GM23338 (cell line): ENCODE results near the gene MANBA. TPM values are rescaled to one million over a fixed set of nuclear protein-coding genes. Genes with fewer than 3 reads are reported as not detected.

Experiments
- ATAC-seq: fragments of 200-7000 bp; cut with Tn5 transposase; 3 replicates; pipeline ENCODE4 v1.9.1; 2020
- DNase-seq: peaks from one replicate; pipeline ENCODE4 v3.0.0-alpha.2; 2015; ENCODE audit warnings: low spot score
- H2AFZ ChIP-seq: fragments of 200-600 bp; sonication (generic); 2 replicates; pipeline ENCODE4 v1.8.0; 2016; ENCODE audit warnings: antibody characterized with exemption, mild to moderate bottlenecking, moderate library complexity
- H3F3A ChIP-seq: fragments of 200-600 bp; sonication (generic); replicated peaks from 2 replicates; pipeline ENCODE4 v1.8.0; 2017; ENCODE audit warnings: antibody characterized with exemption, mixed run types, low read depth
- H3K27ac ChIP-seq: fragments of 200-600 bp; sonication (generic); 2 replicates; pipeline ENCODE4 v1.6.1; 2016; ENCODE audit warnings: low read depth
- H3K27me3 ChIP-seq: fragments of 200-600 bp; sonication (generic); 2 replicates; pipeline ENCODE4 v1.8.0; 2016; ENCODE audit warnings: mild to moderate bottlenecking, mixed run types, moderate library complexity; ENCODE audit not compliant: insufficient read depth
- H3K36me3 ChIP-seq: fragments of 200-600 bp; sonication (generic); 2 replicates; pipeline ENCODE4 v1.8.0; 2016; ENCODE audit warnings: mild to moderate bottlenecking; ENCODE audit not compliant: insufficient read depth
- H3K4me1 ChIP-seq: fragments of 200-600 bp; sonication (generic); 2 replicates; pipeline ENCODE4 v1.8.0; 2016; ENCODE audit warnings: mild to moderate bottlenecking, moderate library complexity; ENCODE audit not compliant: insufficient read depth
- H3K4me2 ChIP-seq: fragments of 200-600 bp; sonication (generic); 2 replicates; pipeline ENCODE4 v1.7.1; 2017; ENCODE audit warnings: mixed run types
- H3K4me3 ChIP-seq: fragments of 200-600 bp; sonication (generic); 2 replicates; pipeline ENCODE4 v1.6.1; 2016; ENCODE audit warnings: mixed run types
- H3K79me2 ChIP-seq: fragments of 200-600 bp; sonication (generic); replicated peaks from 2 replicates; pipeline ENCODE4 v1.8.0; 2017; ENCODE audit warnings: mild to moderate bottlenecking; ENCODE audit not compliant: insufficient read depth
- H3K9me2 ChIP-seq: fragments of 200-600 bp; sonication (generic); 2 replicates; pipeline ENCODE4 v1.8.0; 2017; ENCODE audit not compliant: insufficient read depth
- H4K20me1 ChIP-seq: fragments of 200-600 bp; sonication (generic); replicated peaks from 2 replicates; pipeline ENCODE4 v1.8.0; 2017; ENCODE audit warnings: mild to moderate bottlenecking; ENCODE audit not compliant: insufficient read depth
- H3K27ac Mint-ChIP-seq: 2 replicates; pipeline ENCODE4 v1.8.0; 2020; ENCODE audit warnings: inconsistent platforms, mild to moderate bottlenecking, moderate library complexity, mixed read lengths
- H3K27me3 Mint-ChIP-seq: 3 replicates; pipeline ENCODE4 v1.8.0; 2022; ENCODE audit warnings: low read depth, mild to moderate bottlenecking, moderate library complexity, mixed read lengths, inconsistent platforms; ENCODE audit not compliant: insufficient read depth, poor library complexity
- H3K36me3 Mint-ChIP-seq: 3 replicates; pipeline ENCODE4 v1.8.0; 2021; ENCODE audit warnings: low read depth, mild to moderate bottlenecking, inconsistent platforms, moderate library complexity, mixed read lengths
- H3K4me1 Mint-ChIP-seq: 3 replicates; pipeline ENCODE4 v1.8.0; 2020; ENCODE audit warnings: mild to moderate bottlenecking, inconsistent platforms, mixed read lengths
- H3K4me3 Mint-ChIP-seq: 3 replicates; pipeline ENCODE4 v1.8.0; 2021; ENCODE audit warnings: moderate library complexity, mild to moderate bottlenecking, inconsistent platforms, mixed read lengths
- H3K9me3 Mint-ChIP-seq: 3 replicates; pipeline ENCODE4 v1.8.0; 2020; ENCODE audit warnings: moderate library complexity, mild to moderate bottlenecking, inconsistent platforms, mixed read lengths
- CREB1 ChIP-seq: fragments of 250-450 bp; sonication (Bioruptor Pico); IDR thresholded peaks from 2 replicates; pipeline ENCODE4 v1.5.0; 2020; ENCODE audit warnings: low read depth, mild to moderate bottlenecking, moderate library complexity
- EZH2phosphoT487 ChIP-seq: fragments of 200-600 bp; sonication (generic); IDR thresholded peaks from one replicate; pipeline ENCODE4 v1.8.1; 2018; ENCODE audit warnings: antibody characterized with exemption; ENCODE audit not compliant: unreplicated experiment
- NANOG ChIP-seq: IDR thresholded peaks from 2 replicates; pipeline ENCODE4 v1.6.1; 2016; ENCODE audit warnings: antibody characterized with exemption, borderline replicate concordance
- POLR2AphosphoS5 ChIP-seq: IDR thresholded peaks from 2 replicates; pipeline ENCODE4 v1.6.1; 2016; ENCODE audit warnings: antibody characterized with exemption, low read depth
- STAT1 ChIP-seq: IDR thresholded peaks from one replicate; pipeline ENCODE4 v1.6.1; 2016; ENCODE audit warnings: antibody characterized with exemption; ENCODE audit not compliant: unreplicated experiment
- ZNF114 ChIP-seq: fragments of 250-450 bp; sonication (Bioruptor Pico); IDR thresholded peaks from 2 replicates; pipeline ENCODE4 v1.5.0; 2020; ENCODE audit warnings: mild to moderate bottlenecking, moderate library complexity
- ZNF331 ChIP-seq: fragments of 250-450 bp; sonication (Bioruptor Pico); IDR thresholded peaks from 2 replicates; pipeline ENCODE4 v1.5.0; 2020; ENCODE audit warnings: low read depth, mild to moderate bottlenecking, moderate library complexity
- polyA plus RNA-seq: library from polyadenylated mRNA; unstranded; fragments of >200 nt; fragmentation: Nextera tagmentation; extraction: Ambion mirVana; gene quantifications from 2 replicates; pipeline ENCODE4 v1.2.1, GENCODE V29; 2016
- total RNA-seq: library from RNA; depleted of rRNA; stranded (reverse); fragments of >200 nt; shearing (Covaris generic); gene quantifications from 2 replicates; pipeline ENCODE4 v1.2.3, GENCODE V29; 2014
- TF ChIP-seq, protein P1 (sequence below): IDR thresholded peaks from one replicate; pipeline ENCODE4 v1.6.1; 2018; ENCODE audit warnings: antibody characterized with exemption; ENCODE audit not compliant: unreplicated experiment
- TF ChIP-seq, protein P2 (sequence below), 2 experiments: fragments of 200-600 bp in 1 of 2; sonication (generic) in 1 of 2; conservative IDR thresholded peaks; 2 replicates each; pipeline versions ENCODE4 v1.5.1 to v1.6.1; 2016 to 2017; ENCODE audit warnings: antibody characterized with exemption in 2 of 2, low read depth in 2 of 2, mild to moderate bottlenecking in 2 of 2, moderate library complexity in 1 of 2
- TF ChIP-seq, protein P3 (sequence below): fragments of 250-450 bp; sonication (Bioruptor Pico); IDR thresholded peaks from 2 replicates; pipeline ENCODE4 v1.5.0; 2020; ENCODE audit warnings: mild to moderate bottlenecking, moderate library complexity

MANBA gene
- total and polyA plus RNA-seq, 2 experiments from 2014 or later, result 13.2 to 54.3 TPM

DNA sequence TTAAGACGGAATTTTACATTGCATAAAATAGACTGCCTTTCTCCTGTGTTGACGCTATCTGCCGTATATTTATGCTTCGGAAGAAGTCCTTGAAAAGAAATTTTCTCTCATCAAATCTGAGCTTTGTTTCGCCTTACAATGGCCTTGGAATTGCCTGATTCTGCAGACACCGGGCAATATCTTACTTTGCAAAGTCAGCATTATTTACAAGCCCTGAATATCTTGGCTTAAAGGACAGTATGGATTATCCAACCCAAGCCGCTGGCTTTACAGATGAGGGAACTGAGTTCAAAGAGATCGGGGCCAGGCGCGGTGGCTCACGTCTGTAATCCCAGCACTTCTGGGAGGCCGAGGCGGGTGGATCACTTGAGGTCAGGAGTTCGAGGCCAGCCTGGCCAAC lies 1.1 kb upstream of the MANBA start:
- Histone ChIP-seq H3K4me1 (peaks cover 9% of the 10 kb centered on the region), H3F3A (no peaks in the 10 kb centered on the region), H3K4me3 (peak overlapping the region; percentile 91), H3K27me3 (peaks cover 20% of the 10 kb centered on the region), H3K4me2 (peak overlapping the region; percentile 86), H3K79me2 (peaks cover 29% of the 10 kb centered on the region), H3K27ac (no peak overlapping the region), H3K36me3 (no peaks in the 10 kb centered on the region), H3K9me2 (no peaks in the 10 kb centered on the region), H4K20me1 (peaks cover 4% of the 10 kb centered on the region; the same call in 1 of the 2 replicates), H2AFZ (peak overlapping the region; percentile 97)
- ATAC-seq, result no peak
- DNase-seq, result peak; percentile 18
- peaks cover 8% of the 10 kb centered on the region for H3K27me3 Mint-ChIP-seq
- H3K27ac Mint-ChIP-seq, result no peak overlapping the region
- H3K4me3 Mint-ChIP-seq, result peak overlapping the region; percentile 90
- H3K4me1 Mint-ChIP-seq, result peaks cover 28% of the 10 kb centered on the region
- no peaks in the 10 kb centered on the region; the same call in 2 of the 3 replicates for H3K36me3 Mint-ChIP-seq
- H3K9me3 Mint-ChIP-seq, result peaks cover 16% of the 10 kb centered on the region; the same call in 2 of the 3 replicates
- TF ChIP-seq NANOG, result no peak
- TF ChIP-seq, protein P1, sequence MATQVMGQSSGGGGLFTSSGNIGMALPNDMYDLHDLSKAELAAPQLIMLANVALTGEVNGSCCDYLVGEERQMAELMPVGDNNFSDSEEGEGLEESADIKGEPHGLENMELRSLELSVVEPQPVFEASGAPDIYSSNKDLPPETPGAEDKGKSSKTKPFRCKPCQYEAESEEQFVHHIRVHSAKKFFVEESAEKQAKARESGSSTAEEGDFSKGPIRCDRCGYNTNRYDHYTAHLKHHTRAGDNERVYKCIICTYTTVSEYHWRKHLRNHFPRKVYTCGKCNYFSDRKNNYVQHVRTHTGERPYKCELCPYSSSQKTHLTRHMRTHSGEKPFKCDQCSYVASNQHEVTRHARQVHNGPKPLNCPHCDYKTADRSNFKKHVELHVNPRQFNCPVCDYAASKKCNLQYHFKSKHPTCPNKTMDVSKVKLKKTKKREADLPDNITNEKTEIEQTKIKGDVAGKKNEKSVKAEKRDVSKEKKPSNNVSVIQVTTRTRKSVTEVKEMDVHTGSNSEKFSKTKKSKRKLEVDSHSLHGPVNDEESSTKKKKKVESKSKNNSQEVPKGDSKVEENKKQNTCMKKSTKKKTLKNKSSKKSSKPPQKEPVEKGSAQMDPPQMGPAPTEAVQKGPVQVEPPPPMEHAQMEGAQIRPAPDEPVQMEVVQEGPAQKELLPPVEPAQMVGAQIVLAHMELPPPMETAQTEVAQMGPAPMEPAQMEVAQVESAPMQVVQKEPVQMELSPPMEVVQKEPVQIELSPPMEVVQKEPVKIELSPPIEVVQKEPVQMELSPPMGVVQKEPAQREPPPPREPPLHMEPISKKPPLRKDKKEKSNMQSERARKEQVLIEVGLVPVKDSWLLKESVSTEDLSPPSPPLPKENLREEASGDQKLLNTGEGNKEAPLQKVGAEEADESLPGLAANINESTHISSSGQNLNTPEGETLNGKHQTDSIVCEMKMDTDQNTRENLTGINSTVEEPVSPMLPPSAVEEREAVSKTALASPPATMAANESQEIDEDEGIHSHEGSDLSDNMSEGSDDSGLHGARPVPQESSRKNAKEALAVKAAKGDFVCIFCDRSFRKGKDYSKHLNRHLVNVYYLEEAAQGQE, result no peak
- no peak for TF ChIP-seq CREB1 (CRISPR knock-in tag)
- no peak for TF ChIP-seq POLR2AphosphoS5
- no peak for TF ChIP-seq EZH2phosphoT487
- TF ChIP-seq, protein P2, sequence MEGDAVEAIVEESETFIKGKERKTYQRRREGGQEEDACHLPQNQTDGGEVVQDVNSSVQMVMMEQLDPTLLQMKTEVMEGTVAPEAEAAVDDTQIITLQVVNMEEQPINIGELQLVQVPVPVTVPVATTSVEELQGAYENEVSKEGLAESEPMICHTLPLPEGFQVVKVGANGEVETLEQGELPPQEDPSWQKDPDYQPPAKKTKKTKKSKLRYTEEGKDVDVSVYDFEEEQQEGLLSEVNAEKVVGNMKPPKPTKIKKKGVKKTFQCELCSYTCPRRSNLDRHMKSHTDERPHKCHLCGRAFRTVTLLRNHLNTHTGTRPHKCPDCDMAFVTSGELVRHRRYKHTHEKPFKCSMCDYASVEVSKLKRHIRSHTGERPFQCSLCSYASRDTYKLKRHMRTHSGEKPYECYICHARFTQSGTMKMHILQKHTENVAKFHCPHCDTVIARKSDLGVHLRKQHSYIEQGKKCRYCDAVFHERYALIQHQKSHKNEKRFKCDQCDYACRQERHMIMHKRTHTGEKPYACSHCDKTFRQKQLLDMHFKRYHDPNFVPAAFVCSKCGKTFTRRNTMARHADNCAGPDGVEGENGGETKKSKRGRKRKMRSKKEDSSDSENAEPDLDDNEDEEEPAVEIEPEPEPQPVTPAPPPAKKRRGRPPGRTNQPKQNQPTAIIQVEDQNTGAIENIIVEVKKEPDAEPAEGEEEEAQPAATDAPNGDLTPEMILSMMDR (conservative IDR thresholded peaks at IDR 0.05; ENCODE audit: low read depth in 2 of 2), result no peak
- TF ChIP-seq ZNF114, result no peak
- TF ChIP-seq ZNF331 (CRISPR knock-in tag), result no peak
- TF ChIP-seq STAT1, result no peak

DNA sequence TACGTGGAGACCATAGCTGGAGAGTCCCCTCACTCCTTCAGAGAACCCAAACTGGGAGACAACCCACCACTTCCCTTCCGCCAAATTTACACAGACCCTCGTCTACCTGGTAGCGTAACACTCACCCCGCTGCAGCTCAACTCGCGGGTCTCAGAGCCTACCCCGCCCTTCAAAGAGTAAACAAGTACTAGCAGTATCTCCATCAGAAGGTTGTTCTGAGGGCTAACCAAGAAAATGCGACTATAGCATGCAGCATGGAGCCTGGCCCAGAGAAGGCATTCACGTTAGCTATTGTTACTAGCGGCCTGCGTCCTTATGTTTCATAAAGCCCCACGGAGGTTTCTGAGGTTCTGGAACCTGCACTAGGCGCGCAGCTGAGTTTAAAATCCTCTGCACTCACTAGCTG lies 531 bp upstream of the MANBA start:
- Histone ChIP-seq H3F3A (no peaks in the 10 kb centered on the region), H3K9me2 (no peaks in the 10 kb centered on the region), H3K36me3 (no peaks in the 10 kb centered on the region), H3K27ac (peak overlapping the region; percentile 80; the same call in 1 of the 2 replicates), H3K4me2 (peak overlapping the region; percentile 86), H3K27me3 (peaks cover 20% of the 10 kb centered on the region), H3K79me2 (peaks cover 34% of the 10 kb centered on the region), H3K4me1 (peaks cover 9% of the 10 kb centered on the region), H3K4me3 (peak overlapping the region; percentile 91), H2AFZ (peak overlapping the region; percentile 97), H4K20me1 (peaks cover 5% of the 10 kb centered on the region; the same call in 1 of the 2 replicates)
- Mint-ChIP-seq H3K9me3 (peaks cover 15% of the 10 kb centered on the region; the same call in 2 of the 3 replicates), H3K27me3 (peaks cover 8% of the 10 kb centered on the region), H3K27ac (peak overlapping the region; percentile 63; the same call in 1 of the 2 replicates), H3K4me1 (peaks cover 28% of the 10 kb centered on the region), H3K36me3 (no peaks in the 10 kb centered on the region; the same call in 2 of the 3 replicates), H3K4me3 (peak overlapping the region; percentile 90)
- TF ChIP-seq, protein P3, sequence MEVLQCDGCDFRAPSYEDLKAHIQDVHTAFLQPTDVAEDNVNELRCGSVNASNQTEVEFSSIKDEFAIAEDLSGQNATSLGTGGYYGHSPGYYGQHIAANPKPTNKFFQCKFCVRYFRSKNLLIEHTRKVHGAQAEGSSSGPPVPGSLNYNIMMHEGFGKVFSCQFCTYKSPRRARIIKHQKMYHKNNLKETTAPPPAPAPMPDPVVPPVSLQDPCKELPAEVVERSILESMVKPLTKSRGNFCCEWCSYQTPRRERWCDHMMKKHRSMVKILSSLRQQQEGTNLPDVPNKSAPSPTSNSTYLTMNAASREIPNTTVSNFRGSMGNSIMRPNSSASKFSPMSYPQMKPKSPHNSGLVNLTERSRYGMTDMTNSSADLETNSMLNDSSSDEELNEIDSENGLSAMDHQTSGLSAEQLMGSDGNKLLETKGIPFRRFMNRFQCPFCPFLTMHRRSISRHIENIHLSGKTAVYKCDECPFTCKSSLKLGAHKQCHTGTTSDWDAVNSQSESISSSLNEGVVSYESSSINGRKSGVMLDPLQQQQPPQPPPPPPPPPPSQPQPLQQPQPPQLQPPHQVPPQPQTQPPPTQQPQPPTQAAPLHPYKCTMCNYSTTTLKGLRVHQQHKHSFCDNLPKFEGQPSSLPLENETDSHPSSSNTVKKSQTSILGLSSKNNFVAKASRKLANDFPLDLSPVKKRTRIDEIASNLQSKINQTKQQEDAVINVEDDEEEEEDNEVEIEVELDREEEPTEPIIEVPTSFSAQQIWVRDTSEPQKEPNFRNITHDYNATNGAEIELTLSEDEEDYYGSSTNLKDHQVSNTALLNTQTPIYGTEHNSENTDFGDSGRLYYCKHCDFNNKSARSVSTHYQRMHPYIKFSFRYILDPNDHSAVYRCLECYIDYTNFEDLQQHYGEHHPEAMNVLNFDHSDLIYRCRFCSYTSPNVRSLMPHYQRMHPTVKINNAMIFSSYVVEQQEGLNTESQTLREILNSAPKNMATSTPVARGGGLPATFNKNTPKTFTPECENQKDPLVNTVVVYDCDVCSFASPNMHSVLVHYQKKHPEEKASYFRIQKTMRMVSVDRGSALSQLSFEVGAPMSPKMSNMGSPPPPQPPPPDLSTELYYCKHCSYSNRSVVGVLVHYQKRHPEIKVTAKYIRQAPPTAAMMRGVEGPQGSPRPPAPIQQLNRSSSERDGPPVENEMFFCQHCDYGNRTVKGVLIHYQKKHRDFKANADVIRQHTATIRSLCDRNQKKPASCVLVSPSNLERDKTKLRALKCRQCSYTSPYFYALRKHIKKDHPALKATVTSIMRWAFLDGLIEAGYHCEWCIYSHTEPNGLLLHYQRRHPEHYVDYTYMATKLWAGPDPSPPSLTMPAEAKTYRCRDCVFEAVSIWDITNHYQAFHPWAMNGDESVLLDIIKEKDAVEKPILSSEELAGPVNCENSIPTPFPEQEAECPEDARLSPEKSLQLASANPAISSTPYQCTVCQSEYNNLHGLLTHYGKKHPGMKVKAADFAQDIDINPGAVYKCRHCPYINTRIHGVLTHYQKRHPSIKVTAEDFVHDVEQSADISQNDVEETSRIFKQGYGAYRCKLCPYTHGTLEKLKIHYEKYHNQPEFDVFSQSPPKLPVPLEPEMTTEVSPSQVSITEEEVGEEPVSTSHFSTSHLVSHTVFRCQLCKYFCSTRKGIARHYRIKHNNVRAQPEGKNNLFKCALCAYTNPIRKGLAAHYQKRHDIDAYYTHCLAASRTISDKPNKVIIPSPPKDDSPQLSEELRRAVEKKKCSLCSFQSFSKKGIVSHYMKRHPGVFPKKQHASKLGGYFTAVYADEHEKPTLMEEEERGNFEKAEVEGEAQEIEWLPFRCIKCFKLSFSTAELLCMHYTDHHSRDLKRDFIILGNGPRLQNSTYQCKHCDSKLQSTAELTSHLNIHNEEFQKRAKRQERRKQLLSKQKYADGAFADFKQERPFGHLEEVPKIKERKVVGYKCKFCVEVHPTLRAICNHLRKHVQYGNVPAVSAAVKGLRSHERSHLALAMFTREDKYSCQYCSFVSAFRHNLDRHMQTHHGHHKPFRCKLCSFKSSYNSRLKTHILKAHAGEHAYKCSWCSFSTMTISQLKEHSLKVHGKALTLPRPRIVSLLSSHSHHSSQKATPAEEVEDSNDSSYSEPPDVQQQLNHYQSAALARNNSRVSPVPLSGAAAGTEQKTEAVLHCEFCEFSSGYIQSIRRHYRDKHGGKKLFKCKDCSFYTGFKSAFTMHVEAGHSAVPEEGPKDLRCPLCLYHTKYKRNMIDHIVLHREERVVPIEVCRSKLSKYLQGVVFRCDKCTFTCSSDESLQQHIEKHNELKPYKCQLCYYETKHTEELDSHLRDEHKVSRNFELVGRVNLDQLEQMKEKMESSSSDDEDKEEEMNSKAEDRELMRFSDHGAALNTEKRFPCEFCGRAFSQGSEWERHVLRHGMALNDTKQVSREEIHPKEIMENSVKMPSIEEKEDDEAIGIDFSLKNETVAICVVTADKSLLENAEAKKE, result no peak
- DNase-seq (peak; percentile 62), ATAC-seq (peak; percentile 49)
